Spleen (tissue), 7 donors: ENCODE results near the gene CARD18.

Experiments used
- CTCF ChIP-seq, 11 experiments: fragments of 200-600 bp in 7 of 11; fragments of 450-650 bp in 4 of 11; sonication (generic) in 4 of 11; IDR thresholded peaks in 8 of 11; conservative IDR thresholded peaks in 3 of 11; 1 replicate in 7 of 11; 2 replicates in 4 of 11; pipeline versions ENCODE4 v1.4.0 to v1.8.0; 2016 to 2021; ENCODE audit warnings: antibody characterized with exemption in 11 of 11, inconsistent platforms in 4 of 11, mild to moderate bottlenecking in 1 of 11
- POLR2AphosphoS5 ChIP-seq, 3 donors: sonication (generic); formaldehyde crosslinking; IDR thresholded peaks; one replicate each; pipeline ENCODE4 v1.5.1; 2017; ENCODE audit warnings: antibody characterized with exemption in 3 of 3
- donor health status: DM: no; HTN: no; CAD: no; lungs with moderate emphysema.
- donor health status: DM: no; HTN: no; CAD: no.
- donor health status: DM: no; HTN: no; CAD: no.

GRCh38 chr11:105124756-105125155 lies 14.8 kb downstream of the CARD18 start:
- TF ChIP-seq POLR2AphosphoS5 (IDR thresholded peaks at IDR 0.05) (no peak), CTCF (IDR thresholded peaks at IDR 0.05 in 8 of 11, conservative IDR thresholded peaks at IDR 0.05 in 3 of 11) (no peak)
